Glomerular visceral epithelial cell (primary cell): Measurements from ENCODE around the gene RAB43.
"Not testable (repeated sequence)": the region's sequence is repeated elsewhere in the genome, so short reads cannot be mapped to it uniquely, and the experiment has no call there.

ENCODE experiments used
- DNase-seq: peaks from one replicate; pipeline ENCODE4 v3.0.0-alpha.2; 2016; ENCODE audit errors: extremely low spot score

The RAB43 gene

DNA sequence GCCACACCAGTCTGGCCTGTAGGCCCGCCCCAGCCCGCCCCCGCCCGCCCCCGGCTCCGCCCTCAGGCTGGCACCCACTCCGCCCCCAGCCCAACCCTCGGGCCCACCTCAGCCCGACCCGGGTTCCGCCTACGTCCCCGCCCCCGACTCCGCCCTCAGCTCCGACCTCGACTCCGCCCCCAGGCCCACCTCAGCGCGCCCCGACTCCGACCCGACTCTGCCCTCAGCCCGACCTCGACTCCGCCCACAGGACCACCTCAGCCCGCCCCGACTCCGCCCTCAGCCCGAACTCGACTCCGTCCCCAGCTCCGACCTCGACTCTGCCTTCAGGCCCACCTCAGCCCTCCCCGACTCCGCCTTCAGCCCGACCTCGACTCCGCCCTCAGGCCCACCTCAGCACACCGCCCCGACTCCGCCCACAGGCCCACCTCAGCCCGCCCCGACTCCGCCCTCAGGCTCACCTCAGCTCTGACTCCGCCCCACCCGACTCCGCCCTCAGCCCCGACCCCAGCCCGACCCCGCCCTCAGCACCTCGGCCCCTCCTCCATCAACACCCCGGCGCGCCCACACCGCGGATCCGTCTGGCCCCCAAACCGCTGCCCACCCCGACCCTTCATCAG lies at the start of gene RAB43:
Gene RAB43 (minus strand): TSS at position 13 of the 620 bp plus-strand sequence. CDS start 315 bp downstream, outside the sequence.
- DNase-seq: peak; percentile 92

- DNase-seq: no peak
These were observed 45.2 kb upstream of the RAB43 start for GRCh38 chr3:129166579-129167332.

GRCh38 chr3:129165594-129165993 lies 44.0 kb upstream of the RAB43 start:
- not testable (repeated sequence) for DNase-seq

- DNase-seq: no peak
These were observed 42.9 kb upstream of the RAB43 start for GRCh38 chr3:129164500-129164899.

DNA sequence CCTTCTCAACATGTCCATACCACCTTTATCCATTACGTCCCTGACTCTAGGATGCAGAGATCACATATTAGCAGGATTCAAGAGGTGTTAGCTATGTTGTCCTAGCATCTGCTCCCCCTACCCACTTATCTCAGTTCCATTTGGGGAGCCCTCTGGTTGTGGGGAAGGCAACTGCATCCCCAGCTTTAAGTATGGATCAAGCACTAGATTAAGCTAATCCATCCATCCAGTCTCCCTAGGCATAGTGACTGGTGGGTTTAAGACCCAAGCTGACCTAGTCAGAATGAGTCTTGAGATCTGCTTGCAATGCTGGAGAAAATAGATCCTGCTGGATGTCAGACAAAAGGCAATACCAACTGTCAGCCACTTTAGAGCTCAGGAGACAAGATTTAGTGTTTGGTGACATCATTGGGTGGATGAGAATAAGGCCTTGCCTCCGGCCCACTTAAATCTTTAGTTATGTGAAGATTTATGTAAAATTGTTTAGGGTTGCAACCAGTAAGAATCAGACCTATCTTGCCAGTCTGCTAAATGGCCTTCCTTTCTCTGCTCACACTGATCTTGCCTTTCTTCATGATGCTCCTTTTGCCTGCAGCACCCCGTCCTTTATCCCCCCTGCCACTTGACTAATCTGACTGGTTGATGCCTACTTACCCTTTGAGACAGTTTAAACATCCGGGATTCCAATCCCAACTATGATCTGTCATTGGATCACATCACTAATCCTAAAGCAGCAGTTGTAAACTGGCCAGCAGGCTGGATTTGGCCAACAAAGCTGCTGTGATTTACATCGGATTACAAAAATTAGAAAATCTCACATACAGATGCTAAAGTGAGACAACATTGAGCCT lies 41.4 kb upstream of the RAB43 start:
- peak; percentile 17 for DNase-seq

DNA sequence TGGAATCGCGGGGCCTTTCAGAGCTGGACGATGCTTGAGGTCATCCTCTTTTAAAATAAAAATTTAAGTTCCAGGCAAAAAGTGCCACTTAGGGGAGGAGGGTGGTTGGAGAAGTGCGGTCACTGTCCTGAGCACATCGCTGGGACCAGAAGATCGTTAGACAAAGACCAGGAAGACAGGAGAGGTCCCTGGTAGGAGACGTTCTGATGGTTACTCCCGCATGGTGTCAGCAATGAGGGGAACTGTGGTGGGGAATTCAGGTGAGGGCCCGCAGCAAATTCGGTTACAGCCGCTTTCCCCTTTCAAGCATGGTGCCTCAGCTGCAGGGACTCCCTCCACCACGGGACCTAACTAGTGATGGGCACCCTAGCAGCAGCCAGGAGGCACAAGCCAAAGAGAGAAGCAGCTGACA lies 40.3 kb upstream of the RAB43 start:
- peak; percentile 22 for DNase-seq

GRCh38 chr3:129160891-129161859 lies 39.6 kb upstream of the RAB43 start, which contains the start of gene ISY1:
ISY1 (minus strand) TSS chr3:129161063; CDS start chr3:129160975, 88 bp downstream.
- DNase-seq: peak; percentile 95

- DNase-seq: no peak
These were observed 23.2 kb upstream of the RAB43 start for GRCh38 chr3:129144786-129145185.

DNA sequence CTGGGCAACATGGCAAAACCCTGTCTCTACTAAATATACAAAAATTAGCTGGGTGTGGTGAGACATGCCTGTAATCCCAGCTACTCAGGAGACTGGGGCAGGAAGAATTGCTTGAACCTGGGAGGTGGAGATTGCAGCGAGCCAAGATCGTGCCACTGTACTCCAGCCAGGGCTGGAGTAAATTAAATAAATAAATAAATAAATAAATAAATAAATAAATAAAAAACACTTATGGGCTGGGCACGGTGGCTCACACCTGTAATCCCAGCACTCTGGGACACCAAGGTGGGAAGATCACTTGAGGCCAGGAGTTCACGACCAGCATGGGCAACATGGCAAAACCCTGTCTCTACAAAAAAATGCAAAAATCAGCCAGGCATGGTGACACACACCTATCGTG lies 19.4 kb upstream of the RAB43 start:
- DNase-seq: not testable (repeated sequence)

DNA sequence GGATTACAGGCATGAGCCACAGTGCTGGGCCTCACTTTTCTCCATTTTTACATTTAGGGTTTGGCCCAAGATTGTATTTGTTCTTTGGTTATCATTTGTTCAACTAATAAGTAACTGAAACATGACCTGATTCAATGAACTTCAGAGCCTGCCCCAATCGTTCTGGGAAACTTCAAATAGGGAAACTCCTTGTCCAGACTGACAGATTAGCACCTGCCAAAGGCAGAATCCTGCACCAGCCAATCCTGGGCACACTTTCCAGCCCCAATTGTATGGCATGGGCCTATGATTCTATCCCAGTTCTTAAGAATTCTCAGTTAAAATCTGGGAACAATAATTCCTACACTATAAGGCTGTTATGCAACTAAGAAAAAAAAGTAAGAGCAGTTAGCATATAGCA lies 18.3 kb upstream of the RAB43 start:
- no peak for DNase-seq

DNA sequence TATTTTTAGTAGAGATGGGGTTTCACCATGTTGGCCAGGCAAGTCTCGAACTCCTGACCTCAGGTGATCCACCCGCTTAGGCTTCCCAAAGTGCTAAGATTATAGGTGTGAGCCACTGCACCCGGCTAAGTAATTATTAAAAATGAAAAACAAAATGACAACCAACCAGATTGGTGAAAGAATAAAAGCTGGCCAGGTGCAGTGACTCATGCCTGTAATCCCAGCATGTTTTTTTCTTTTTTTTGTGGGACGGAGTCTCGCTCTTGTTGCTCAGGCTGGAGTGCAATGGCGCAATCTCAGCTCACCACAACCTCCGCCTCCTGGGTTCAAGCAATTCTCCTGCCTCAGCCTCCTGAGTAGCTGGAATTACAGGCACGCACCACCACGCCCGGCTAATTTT lies 14.7 kb upstream of the RAB43 start:
- DNase-seq: not testable (repeated sequence)

DNA sequence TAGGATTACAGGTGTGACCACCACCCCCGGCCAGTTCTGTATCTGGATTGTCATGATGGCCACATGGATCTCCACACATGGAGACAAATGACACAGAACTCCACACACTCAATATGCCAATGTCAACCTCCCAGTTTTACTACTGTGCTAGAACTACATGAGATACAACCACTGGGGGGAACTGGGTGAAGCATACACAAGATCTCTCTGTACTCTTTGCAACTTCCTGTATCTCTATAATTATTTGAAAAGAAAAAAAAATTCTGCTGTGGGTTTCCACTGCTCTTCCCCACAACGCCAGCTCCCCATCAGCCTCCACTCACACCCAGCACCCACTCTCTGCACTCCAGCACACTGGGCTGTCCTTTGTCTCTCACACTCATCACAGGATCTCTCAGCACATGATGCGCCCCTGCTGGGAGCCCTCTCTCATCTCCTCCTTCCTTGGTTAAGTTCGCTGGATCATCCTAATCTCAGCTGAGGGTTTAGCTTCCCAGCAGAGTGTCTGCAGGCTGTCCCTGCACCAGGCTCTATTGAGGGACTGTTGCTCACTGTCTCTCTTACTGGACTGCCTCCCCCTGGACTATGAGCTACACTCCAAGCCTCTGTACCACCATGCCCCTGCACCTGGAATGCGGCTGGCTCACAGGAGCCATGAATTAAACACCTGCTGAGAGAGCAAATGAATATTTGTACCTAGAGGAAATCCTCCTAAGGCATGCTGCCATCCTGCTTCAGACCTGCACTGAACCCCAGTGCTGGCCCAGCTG lies 10.7 kb upstream of the RAB43 start:
- no peak for DNase-seq

DNA sequence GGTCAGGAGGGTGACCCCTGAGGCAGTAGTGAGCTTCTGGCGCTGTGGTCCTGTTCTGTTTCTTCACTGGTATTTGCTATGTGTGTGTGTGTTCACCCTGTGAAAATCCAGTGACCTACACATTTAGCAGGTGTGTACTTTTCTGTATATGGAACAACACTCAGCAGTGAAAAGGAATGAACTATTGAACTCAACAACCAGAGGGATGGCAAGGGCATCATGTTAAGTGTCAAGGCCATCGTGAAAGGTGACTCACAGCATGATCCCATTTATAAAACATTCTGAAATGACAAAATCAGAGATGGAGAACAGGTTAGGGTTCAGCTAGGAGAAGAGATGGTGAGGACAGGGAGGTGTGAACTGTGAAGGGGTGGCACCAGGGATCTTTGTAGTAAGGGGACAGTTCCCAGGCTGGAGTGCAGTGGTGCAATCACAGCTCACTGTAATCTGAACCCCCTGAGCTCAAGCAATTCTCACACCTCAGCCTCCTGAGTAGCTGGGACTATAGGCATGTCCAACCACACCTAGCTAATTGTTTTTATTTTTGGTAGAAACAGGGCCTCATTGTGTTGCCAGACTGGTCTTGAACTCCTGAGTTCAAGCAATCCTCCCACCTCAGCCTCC lies 10.0 kb upstream of the RAB43 start:
- DNase-seq: no peak

DNA sequence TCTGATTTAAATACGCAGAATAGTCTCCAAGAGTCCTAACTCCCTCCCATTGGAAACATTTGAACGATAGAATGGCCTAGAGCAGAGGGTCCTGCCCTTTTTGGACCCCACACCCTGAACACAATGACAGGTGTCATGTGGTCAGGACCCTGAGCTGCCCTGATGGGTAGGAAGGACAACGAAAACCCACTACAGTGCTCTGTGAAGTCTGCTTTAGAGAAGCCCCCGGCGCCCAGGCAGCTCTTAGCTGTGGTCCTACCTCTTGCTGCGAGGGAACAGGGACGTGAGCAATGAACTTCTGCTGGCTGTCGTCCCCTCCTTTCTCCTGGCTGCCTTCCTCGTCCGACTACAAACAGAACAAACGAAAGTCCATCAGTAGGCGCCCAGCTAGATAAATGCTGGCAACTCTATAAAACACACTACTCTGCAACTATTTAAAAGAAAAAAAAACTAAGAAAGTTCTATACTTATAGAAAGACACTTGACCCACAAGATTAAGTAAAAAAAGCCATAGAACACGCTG lies 8.7 kb upstream of the RAB43 start:
- DNase-seq: no peak

DNA sequence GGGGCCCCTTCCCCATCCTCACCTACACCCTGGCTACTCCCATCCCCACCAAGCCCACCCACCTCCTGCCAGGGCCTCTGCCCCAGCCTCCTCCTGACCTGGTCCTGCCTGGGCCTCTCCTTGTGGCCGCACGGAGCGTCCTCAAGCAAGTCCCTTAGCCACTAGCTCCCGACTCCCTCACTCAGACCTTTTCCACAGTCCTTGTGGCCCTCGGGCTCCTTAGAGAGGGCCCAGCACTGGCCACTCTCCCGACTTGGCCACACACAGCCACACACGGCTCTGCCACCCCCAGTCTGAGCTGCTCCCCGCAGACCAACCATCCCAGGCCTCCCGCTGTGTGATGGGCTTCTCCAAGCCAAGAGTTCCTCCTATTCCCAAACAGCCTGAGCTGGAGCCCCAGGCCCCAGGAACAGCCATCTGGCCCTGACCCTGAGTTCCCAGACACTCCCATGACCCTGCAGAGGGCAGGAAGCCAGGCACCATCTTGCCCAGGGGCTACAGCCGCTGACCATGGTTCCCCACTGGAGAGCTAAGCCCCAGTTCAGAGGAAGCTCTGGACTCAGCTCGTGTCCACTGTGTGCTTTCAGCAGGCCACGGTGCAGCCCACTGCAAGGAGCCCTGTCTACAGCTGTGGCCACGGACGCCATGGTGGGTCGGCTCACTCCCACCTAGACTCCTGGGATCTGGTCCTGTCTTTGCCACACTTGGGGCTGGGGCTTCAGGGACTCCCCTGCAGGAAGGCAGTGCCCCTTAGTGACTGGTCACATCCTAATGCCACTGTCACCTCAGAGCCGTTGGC lies 7.0 kb upstream of the RAB43 start:
- no peak for DNase-seq

GRCh38 chr3:129126726-129127280 lies 5.2 kb upstream of the RAB43 start:
- DNase-seq: no peak

- no peak for DNase-seq
These were observed 1.9 kb upstream of the RAB43 start for GRCh38 chr3:129123314-129124060.
